H9 (cell line): ENCODE measurements around the gene GLOD4. TPM values are rescaled to one million over a fixed set of nuclear protein-coding genes. Genes with fewer than 3 reads are reported as not detected.

Source experiments
- DNase-seq: peaks from one replicate; pipeline ENCODE4 v3.0.0-alpha.2; 2017
- H2AFZ ChIP-seq: one replicate; pipeline ENCODE4 v1.6.1; 2013; ENCODE audit warnings: mild to moderate bottlenecking, low read length, control low read depth, moderate library complexity
- H2AK5ac ChIP-seq: 2 replicates; pipeline ENCODE4 v1.6.1; 2013; ENCODE audit warnings: low read length, control low read depth, mixed read lengths; ENCODE audit not compliant: insufficient read length
- H2BK120ac ChIP-seq: one replicate; pipeline ENCODE4 v1.6.1; 2013; ENCODE audit warnings: low read depth, mild to moderate bottlenecking, low read length, control low read depth, inconsistent platforms; ENCODE audit not compliant: poor library complexity, severe bottlenecking
- H2BK12ac ChIP-seq: 2 replicates; pipeline ENCODE4 v1.6.1; 2013; ENCODE audit warnings: low read length, control low read depth, mixed read lengths, low read depth; ENCODE audit not compliant: insufficient read length
- H2BK15ac ChIP-seq: 2 replicates; pipeline ENCODE4 v1.6.1; 2013; ENCODE audit warnings: low read depth, low read length, control low read depth
- H2BK20ac ChIP-seq: one replicate; pipeline ENCODE4 v1.6.1; 2013; ENCODE audit warnings: low read depth, mild to moderate bottlenecking, low read length, control low read depth, inconsistent platforms; ENCODE audit not compliant: poor library complexity, severe bottlenecking
- H2BK5ac ChIP-seq: 2 replicates; pipeline ENCODE4 v1.6.1; 2013; ENCODE audit warnings: low read length, control low read depth, mixed read lengths; ENCODE audit not compliant: insufficient read length
- H3K14ac ChIP-seq: 2 replicates; pipeline ENCODE4 v1.6.1; 2013; ENCODE audit warnings: low read length, control low read depth; ENCODE audit not compliant: insufficient read depth
- H3K18ac ChIP-seq: 2 replicates; pipeline ENCODE4 v1.6.1; 2013; ENCODE audit warnings: low read depth, mild to moderate bottlenecking, mixed read lengths, low read length, control low read depth; ENCODE audit not compliant: insufficient read length
- H3K23ac ChIP-seq: 2 replicates; pipeline ENCODE4 v1.6.1; 2013; ENCODE audit warnings: low read length, control low read depth, mixed read lengths, low read depth; ENCODE audit not compliant: insufficient read length
- H3K23me2 ChIP-seq: 2 replicates; pipeline ENCODE4 v1.6.1; 2013; ENCODE audit warnings: low read depth, mild to moderate bottlenecking, mixed read lengths, low read length, control low read depth; ENCODE audit not compliant: insufficient read length, poor library complexity, severe bottlenecking
- H3K27ac ChIP-seq: 2 replicates; pipeline ENCODE4 v1.5.1; 2013; ENCODE audit warnings: low read length, control low read depth, mixed read lengths, low read depth; ENCODE audit not compliant: insufficient read length
- H3K27me3 ChIP-seq: 2 replicates; pipeline ENCODE4 v1.6.1; 2013; ENCODE audit warnings: low read length, control low read depth, inconsistent platforms; ENCODE audit not compliant: insufficient read depth
- H3K4ac ChIP-seq: 2 replicates; pipeline ENCODE4 v1.6.1; 2013; ENCODE audit warnings: low read depth, mild to moderate bottlenecking, control low read depth, inconsistent platforms, low read length, moderate library complexity
- H3K4me1 ChIP-seq: 2 replicates; pipeline ENCODE4 v1.6.1; 2013; ENCODE audit warnings: low read length, control low read depth, inconsistent platforms; ENCODE audit not compliant: insufficient read depth
- H3K4me2 ChIP-seq: 2 replicates; pipeline ENCODE4 v1.6.1; 2013; ENCODE audit warnings: low read length, control low read depth, mixed read lengths; ENCODE audit not compliant: insufficient read length, insufficient read depth
- H3K56ac ChIP-seq: 2 replicates; pipeline ENCODE4 v1.6.1; 2013; ENCODE audit warnings: low read depth, mild to moderate bottlenecking, mixed read lengths, low read length, control low read depth; ENCODE audit not compliant: insufficient read length
- H3K79me1 ChIP-seq: 2 replicates; pipeline ENCODE4 v1.6.1; 2013; ENCODE audit warnings: low read depth, mild to moderate bottlenecking, moderate library complexity, low read length, control low read depth, inconsistent platforms; ENCODE audit not compliant: insufficient read depth, poor library complexity, severe bottlenecking
- H3K79me2 ChIP-seq: 2 replicates; pipeline ENCODE4 v1.6.1; 2013; ENCODE audit warnings: low read length, control low read depth, inconsistent platforms; ENCODE audit not compliant: insufficient read depth
- H3K9ac ChIP-seq: 2 replicates; pipeline ENCODE4 v1.6.1; 2013; ENCODE audit warnings: low read length, control low read depth, mixed read lengths; ENCODE audit not compliant: insufficient read length; ENCODE audit errors: extremely low read depth
- H3K9me3 ChIP-seq: one replicate; pipeline ENCODE4 v1.6.1; 2013; ENCODE audit warnings: low read depth, low read length, inconsistent platforms; ENCODE audit not compliant: control insufficient read depth
- H3T11ph ChIP-seq: one replicate; pipeline ENCODE4 v1.6.1; 2013; ENCODE audit warnings: mild to moderate bottlenecking, low read length, control low read depth, inconsistent platforms
- H4K20me1 ChIP-seq: one replicate; pipeline ENCODE4 v1.6.1; 2013; ENCODE audit not compliant: control insufficient read depth, insufficient read length, insufficient read depth
- H4K5ac ChIP-seq: 2 replicates; pipeline ENCODE4 v1.6.1; 2013; ENCODE audit warnings: low read depth, mild to moderate bottlenecking, mixed read lengths, low read length, control low read depth; ENCODE audit not compliant: insufficient read length
- H4K8ac ChIP-seq: replicated peaks from 2 replicates; pipeline ENCODE4 v1.6.1; 2013; ENCODE audit warnings: low read length, control low read depth, mixed read lengths, low read depth; ENCODE audit not compliant: insufficient read length
- H4K91ac ChIP-seq: 2 replicates; pipeline ENCODE4 v1.6.1; 2013; ENCODE audit warnings: low read depth, mild to moderate bottlenecking, moderate library complexity, mixed read lengths, low read length, control low read depth; ENCODE audit not compliant: insufficient read length
- H3K27ac Mint-ChIP-seq, 3 experiments: 2 replicates in 2 of 3; 3 replicates in 1 of 3; pipeline ENCODE4 v1.8.0; 2020 to 2021; ENCODE audit warnings: mixed read lengths in 3 of 3, mild to moderate bottlenecking in 1 of 3, moderate library complexity in 1 of 3
- H3K27me3 Mint-ChIP-seq: 2 replicates; pipeline ENCODE4 v1.8.0; 2021; ENCODE audit warnings: low read depth, mild to moderate bottlenecking, moderate library complexity, mixed read lengths
- H3K36me3 Mint-ChIP-seq, 3 experiments: 2 replicates in 2 of 3; 3 replicates in 1 of 3; pipeline ENCODE4 v1.8.0; 2020 to 2021; ENCODE audit warnings: low read depth in 3 of 3, mixed read lengths in 3 of 3; ENCODE audit not compliant: insufficient read depth in 1 of 3
- H3K4me1 Mint-ChIP-seq, 2 experiments: 2 replicates each; pipeline ENCODE4 v1.8.0; 2020; ENCODE audit warnings: mixed read lengths in 2 of 2
- H3K4me3 Mint-ChIP-seq, 2 experiments: 2 replicates in 1 of 2; 3 replicates in 1 of 2; pipeline ENCODE4 v1.8.0; 2020 to 2021; ENCODE audit warnings: mild to moderate bottlenecking in 2 of 2, mixed read lengths in 2 of 2, moderate library complexity in 1 of 2
- H3K9me3 Mint-ChIP-seq, 2 experiments: 2 replicates in 1 of 2; 3 replicates in 1 of 2; pipeline ENCODE4 v1.8.0; 2020; ENCODE audit warnings: mild to moderate bottlenecking in 2 of 2, mixed read lengths in 2 of 2, moderate library complexity in 1 of 2
- WGBS: extraction: QIAGEN DNeasy Blood & Tissue Kit; methylation state at CpG from one replicate; pipeline ENCODE4 v1.1.7; 2013; ENCODE audit warnings: missing lambda C conversion rate, low lambda C conversion rate, mixed read lengths; ENCODE audit not compliant: insufficient read length; ENCODE audit errors: extremely low coverage; 5-methylcytosine and 5-hydroxymethylcytosine counted together
- total RNA-seq: library from RNA; stranded (reverse); gene quantifications from 2 replicates; pipeline ENCODE4 v1.2.1, GENCODE V29; 2021
- TF ChIP-seq, protein P1 (sequence below): fragments of 200-600 bp; sonication (generic); conservative IDR thresholded peaks from 3 replicates; pipeline ENCODE4 v1.8.0; 2021; ENCODE audit warnings: antibody characterized with exemption, mild to moderate bottlenecking

Gene GLOD4
- total RNA-seq, 1 experiment from 2014 or later, result 106 TPM

DNA sequence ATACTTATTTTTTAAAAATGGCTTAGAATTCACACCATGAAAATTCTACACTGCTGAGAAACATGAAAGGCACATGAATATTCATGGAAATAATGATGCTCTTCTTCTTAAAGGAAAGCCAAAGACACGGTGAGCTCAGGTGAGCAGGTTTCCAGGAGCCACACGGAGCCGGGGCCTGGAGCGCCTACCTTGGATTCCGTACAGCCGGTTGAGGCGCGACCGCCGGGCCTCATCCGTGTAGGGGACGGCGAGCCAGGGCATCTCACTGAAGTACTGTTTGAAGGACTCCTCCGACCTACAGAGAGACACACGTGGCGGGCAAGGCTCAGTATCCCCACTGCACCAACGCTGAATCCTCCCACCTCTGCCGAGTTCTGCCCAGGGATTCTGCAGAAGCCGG is 37.2 kb upstream of the GLOD4 start:
- Histone ChIP-seq H3K79me2 (no peaks in the 10 kb centered on the region), H3K23me2 (no peaks in the 10 kb centered on the region), H3K14ac (no peak overlapping the region), H4K8ac (no peak overlapping the region), H2BK120ac (no peak overlapping the region), H3K9me3 (no peaks in the 10 kb centered on the region), H3K79me1 (no peaks in the 10 kb centered on the region), H3K4ac (no peak overlapping the region), H2BK20ac (no peak overlapping the region), H4K91ac (no peak overlapping the region), H2BK12ac (no peak overlapping the region), H3K4me2 (no peak overlapping the region), H4K20me1 (no peaks in the 10 kb centered on the region), H3K27me3 (no peaks in the 10 kb centered on the region), H3K4me1 (no peaks in the 10 kb centered on the region), H3K9ac (no peak overlapping the region), H2AFZ (no peak overlapping the region), H3K27ac (no peak overlapping the region), H4K5ac (no peak overlapping the region), H3K56ac (no peak overlapping the region), H3T11ph (no peak overlapping the region), H2AK5ac (no peak overlapping the region), H2BK15ac (no peak overlapping the region), H2BK5ac (no peak overlapping the region), H3K18ac (no peak overlapping the region), H3K23ac (no peak overlapping the region)
- no peak for DNase-seq
- no peak overlapping the region for H3K27ac Mint-ChIP-seq
- WGBS, result no CpG with 5 or more reads among the region's 19 CpGs
- H3K36me3 Mint-ChIP-seq, result peaks cover 33 to 68% (median 62%) of the 10 kb centered on the region in 3 experiments
- no peaks in the 10 kb centered on the region for H3K4me1 Mint-ChIP-seq
- H3K27me3 Mint-ChIP-seq, result no peaks in the 10 kb centered on the region
- no peak overlapping the region for H3K4me3 Mint-ChIP-seq
- TF ChIP-seq, protein P1, sequence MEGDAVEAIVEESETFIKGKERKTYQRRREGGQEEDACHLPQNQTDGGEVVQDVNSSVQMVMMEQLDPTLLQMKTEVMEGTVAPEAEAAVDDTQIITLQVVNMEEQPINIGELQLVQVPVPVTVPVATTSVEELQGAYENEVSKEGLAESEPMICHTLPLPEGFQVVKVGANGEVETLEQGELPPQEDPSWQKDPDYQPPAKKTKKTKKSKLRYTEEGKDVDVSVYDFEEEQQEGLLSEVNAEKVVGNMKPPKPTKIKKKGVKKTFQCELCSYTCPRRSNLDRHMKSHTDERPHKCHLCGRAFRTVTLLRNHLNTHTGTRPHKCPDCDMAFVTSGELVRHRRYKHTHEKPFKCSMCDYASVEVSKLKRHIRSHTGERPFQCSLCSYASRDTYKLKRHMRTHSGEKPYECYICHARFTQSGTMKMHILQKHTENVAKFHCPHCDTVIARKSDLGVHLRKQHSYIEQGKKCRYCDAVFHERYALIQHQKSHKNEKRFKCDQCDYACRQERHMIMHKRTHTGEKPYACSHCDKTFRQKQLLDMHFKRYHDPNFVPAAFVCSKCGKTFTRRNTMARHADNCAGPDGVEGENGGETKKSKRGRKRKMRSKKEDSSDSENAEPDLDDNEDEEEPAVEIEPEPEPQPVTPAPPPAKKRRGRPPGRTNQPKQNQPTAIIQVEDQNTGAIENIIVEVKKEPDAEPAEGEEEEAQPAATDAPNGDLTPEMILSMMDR, result no peak
- H3K9me3 Mint-ChIP-seq, result no peaks in the 10 kb centered on the region
